CD4-positive, alpha-beta T cell treated with Interleukin-17A for 1 hour (primary cell): ENCODE measurements around the gene LRFN2.
A peak's percentile ranks its signal among the peaks of the same experiment; 100 is the strongest.

Experiments used
- DNase-seq: peaks from one replicate; pipeline ENCODE4 v3.0.0-alpha.2; 2020

Gene LRFN2

DNA sequence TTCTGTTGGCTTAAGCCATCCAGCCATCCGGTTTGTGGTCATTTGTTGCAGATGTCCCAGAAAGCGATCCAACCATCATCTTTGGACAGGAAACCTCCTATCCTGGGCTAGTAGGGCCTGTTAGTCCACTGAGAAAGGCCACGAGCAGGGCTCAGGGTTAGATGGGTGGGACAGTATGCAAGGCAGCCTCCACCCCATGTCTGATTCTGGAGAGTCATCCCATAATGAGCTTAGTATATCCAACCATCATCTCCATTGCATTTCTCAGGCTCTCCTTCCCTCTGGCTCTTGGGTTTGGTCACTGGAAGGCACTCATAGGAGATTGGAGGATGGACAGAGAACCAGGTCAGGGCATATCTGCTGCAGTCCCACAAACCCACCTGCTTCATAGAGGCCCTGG lies 117.8 kb downstream of the LRFN2 start:
- no peak for DNase-seq

- DNase-seq, result no peak
These were observed 120.1 kb downstream of the LRFN2 start for GRCh38 chr6:40466986-40467539.

DNA sequence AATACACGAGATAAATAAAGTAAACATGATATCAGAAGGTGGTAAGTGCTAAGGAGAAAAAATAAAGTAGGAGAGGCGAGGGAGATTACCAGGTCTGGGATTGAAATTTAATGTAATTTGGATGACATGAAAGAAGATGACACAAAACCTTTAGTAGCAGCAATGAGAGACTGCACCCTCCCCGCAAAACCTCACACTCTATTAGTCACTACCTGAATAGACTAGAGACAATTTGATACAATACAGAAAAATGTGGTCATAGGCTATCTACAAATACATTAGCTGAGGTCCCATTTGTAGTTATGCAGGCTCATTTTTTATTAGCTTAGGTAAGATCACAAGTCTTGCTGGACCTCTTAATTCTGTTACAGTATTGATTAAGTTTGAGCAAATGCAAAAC lies 125.5 kb downstream of the LRFN2 start:
- DNase-seq, result no peak

DNA sequence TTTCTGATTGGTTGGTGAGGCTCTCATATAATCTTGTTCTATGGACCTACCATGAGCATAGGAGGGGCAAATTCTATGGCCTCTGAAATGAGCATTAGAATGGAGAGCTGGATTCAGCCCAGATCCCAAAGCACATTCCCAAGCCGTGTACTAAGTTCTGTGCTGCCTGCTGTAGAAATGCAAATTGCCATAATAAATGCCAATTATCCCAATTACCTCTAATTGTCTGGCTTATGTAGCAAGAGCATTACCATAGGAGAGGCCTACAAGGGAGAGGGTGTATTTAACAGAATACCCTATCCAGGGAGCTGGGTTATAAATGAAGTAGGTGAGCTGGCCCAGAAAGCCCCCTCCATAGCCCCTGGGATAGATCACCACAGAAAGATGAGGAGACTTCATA lies 126.8 kb downstream of the LRFN2 start:
- no peak for DNase-seq

- DNase-seq, result no peak
These were observed 129.9 kb downstream of the LRFN2 start for GRCh38 chr6:40457261-40457660.

DNA sequence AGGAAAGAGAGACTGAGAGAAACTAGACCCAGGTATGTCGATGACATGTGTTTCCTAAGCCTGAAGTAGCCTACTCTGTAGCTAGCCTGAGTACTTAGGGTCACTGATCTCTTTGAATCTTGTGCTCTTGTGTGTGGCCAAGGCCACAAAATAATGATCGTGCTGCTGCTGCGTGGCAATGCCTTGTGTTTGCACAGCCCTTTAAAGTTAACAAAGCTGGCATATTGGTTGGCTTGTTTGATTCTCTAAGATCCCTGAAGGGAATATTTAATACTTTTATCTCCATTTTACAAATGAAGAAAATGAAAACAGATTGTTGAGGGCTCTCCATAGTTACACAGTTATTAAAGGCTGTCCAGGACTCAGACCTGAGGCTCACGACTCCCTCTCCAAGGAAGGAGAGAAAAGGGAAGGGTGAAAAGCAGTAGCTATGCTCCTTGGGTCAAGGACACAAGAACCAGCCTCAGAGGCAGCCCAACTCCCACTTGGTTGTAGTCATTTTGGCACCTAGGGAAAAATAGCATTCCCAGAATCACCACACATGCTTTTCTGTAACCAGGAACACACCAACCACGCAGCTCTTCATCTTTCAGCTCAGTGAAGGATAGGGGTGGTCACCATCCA lies 130.7 kb downstream of the LRFN2 start:
- no peak for DNase-seq

- no peak for DNase-seq
These were observed 131.3 kb downstream of the LRFN2 start for GRCh38 chr6:40455686-40456389.

DNA sequence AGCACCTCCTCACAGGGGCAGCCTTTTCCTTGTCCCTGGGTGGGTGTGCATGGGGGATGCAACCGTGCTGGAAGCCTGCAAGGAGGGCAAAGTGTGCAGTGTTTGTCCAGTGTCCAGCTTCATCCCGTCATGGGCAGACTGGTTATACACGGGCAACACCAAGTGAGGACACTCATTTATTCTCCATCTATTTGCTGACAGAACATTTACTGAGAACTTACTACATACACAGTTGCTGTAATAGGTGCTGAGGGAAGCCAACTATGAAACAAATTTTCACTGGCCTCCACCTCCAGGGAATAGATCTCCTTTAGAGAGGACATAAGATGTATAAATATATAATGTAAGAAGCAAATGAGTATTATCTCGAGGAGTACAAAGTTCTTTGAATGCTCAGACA lies 136.7 kb downstream of the LRFN2 start:
- no peak for DNase-seq

DNA sequence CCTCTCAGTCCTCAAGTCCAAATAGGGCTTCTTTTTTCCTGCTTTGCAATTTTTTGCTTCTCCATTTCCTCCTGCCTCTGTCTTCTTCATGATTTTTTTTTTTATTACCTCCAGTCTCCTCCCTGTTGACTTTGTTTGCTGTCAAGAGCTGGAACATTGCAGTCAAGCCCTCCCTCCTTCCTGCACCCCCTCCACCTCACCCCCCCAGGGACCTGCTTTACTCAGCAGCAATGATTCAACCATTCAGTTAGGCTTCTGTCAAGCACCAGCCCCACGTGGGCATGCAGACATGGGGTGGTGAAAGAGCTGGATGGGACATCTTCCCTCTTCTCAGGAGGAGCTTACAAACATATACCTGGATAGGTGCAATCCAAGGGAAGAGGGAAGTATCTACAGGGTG lies 142.4 kb downstream of the LRFN2 start:
- DNase-seq, result no peak

DNA sequence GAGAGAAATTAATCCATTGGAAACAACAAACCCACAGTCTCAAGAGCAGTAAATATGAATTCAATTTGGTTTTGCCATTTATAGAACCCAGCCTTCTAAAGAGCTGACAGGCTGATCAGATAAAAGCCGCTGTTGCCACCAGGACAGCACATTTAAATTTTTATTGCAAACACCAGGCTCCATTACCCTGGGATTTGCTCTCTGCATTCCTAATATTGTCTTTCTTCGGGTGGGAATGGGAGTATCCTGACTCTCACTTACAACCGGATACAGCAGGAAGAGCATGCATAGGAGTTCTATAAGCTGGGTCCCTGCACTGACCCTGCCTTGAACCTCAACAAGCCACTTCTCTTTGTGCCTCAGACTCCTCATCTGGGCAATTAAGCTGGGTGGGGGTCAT lies 142.9 kb downstream of the LRFN2 start:
- no peak for DNase-seq

DNA sequence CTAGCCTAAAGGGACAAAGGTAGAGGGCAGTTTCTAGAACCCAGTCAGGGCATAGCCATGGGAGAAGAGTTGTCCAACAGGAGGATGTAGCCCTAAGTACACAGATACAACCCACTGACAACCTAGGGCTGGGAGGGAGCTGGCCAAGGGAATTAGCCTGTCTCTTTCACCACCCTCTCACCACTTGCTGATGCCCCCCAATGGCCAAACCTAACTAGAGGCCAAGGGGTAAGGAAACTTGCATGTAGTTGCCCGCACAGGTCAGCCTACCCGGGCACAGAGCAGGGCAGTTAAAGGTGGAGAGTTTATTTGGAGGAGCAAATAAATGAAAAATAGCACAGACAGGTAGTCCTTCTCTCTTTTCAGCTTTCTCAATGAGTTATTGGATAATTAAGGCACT lies 143.3 kb downstream of the LRFN2 start:
- no peak for DNase-seq

GRCh38 chr6:40442591-40442990 lies 144.6 kb downstream of the LRFN2 start:
- no peak for DNase-seq

GRCh38 chr6:40441150-40441549 lies 146.0 kb downstream of the LRFN2 start:
- DNase-seq, result no peak

DNA sequence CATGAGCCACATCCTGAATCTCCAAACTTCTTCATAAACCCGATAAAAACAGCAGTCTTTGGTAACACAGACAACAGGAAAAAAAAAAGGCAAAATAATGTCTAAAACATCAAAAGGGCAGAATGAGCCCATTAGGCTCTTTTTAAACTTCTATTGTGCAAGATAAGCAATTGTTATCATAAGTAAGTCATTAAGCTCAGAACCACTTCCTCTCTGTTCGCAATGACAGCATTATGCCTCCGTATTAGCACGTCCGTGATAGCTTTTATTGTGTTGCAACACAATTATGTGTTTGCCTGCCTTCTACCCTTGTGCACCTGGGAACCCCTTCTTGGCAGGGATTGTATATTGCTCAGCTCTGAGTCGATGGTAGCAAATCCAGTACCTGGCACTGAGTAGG lies 147.1 kb downstream of the LRFN2 start:
- no peak for DNase-seq

DNA sequence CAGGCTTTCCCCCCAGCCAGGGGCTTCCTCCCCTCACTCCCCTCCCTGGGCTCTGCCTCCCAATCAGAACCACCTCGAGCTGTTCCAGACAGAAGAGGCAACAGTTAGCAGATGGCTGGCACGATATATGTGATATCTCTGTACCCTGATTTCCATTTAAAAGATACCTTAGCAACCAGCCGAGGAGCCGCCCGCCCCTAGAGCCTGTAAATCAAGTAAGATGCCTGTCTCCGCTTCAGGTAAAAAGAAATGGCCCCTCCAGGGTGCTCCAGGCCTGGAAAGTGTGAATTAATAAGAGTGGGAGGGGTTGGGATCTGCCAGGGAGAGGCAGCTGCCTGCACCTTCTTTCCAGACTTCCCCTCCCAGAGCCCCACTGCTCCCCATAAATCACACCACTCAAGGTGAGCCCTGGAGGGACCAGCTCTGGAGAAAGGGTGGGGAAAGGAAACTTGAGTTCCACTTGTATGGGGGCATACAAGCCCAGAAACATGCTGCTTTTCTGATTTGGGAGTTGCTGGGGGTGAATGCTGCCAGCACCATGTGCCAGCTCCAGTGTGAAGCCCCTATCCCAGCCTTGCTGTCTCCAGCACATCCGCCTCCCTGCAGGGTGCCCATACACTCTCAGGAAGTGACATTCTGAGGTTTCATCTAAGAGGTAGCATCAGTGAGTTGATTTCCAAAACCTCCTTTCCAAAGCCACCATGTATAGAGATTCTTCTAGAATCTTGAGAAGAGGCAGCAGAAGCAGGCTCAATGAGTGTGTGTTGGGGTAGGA lies 148.0 kb downstream of the LRFN2 start:
- no peak for DNase-seq

- DNase-seq, result no peak
These were observed 148.8 kb downstream of the LRFN2 start for GRCh38 chr6:40438246-40438887.

DNA sequence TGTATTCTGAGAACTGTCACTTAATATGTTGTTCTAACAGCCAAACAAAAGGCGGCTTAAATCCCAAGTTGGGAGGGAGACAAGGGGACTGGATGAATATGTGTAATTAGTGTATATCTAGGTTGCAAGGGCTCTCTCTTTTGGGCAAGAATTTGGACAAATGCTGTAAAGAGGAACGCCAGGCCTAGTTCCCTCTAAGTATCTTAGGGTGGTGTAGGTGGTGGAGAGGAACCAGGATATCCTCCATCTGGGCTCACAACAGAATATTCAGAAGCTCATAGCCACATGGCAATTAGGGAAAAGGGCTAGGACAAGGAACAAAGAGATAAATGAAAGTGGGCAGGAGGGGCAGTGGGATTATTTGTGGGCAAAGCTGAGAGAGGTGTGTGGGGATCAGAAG lies 149.5 kb downstream of the LRFN2 start:
- DNase-seq, result no peak

DNA sequence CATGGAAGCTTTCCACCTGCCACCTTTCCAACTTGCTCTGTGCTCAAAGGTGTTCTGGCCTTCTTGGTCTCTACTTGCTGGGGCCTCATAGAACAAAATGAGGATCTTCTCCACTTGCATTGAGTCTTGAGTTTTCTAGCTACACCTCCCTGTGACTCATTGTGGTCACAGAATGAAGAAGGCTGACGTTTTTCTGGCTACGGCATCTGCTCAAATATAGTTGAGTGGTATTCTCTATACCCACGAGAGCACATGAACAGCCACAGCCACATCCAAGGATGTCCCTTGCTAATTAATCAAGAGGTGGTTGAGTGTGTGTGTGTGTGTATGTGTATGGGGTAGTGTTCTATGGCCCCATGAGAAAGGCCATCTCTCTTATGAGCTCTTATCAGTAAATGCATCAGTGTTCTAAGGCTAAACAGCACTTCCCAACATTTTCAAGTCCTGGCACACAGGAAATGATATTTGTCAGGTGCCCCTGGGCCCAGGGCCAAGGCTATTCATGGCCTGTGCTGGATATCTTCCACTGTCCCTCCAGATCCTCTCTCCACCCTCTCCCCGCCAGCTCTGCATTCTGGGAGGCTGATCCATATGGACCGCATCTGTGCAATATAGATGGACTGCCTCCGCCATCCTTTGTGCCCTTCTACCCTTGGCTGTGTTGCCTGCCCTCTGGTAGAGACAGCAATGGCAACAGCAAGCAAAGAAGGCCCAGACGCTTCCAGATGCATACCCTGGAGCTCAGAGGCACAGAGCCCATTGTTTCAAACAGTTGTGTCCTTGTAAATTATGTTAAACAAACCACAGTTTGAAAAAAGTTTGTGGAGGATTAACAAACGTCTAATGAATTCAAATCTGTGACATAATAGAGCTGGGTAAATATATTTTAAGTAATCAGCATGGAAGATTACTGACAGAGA lies 150.2 kb downstream of the LRFN2 start:
- DNase-seq, result peak; percentile 38

DNA sequence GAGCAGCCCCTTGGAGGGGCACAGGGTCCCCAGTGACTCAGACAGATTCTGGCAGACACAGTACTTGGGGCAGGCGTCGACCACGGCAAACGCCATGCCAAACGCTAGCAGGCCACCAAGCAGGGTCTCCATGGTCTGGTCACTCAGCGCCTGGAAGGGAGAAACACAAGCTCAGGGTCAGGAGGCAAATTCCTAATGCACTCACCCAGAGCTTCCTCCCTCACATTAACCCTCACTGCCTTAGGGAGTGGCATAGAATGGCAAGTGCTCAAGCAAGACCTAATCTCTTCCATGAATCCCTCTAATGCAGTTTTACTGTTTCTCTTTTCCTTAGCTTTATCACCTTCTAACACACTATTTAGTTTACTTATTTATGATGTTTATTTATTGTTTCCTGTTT lies 154.2 kb downstream of the LRFN2 start:
- no peak for DNase-seq

DNA sequence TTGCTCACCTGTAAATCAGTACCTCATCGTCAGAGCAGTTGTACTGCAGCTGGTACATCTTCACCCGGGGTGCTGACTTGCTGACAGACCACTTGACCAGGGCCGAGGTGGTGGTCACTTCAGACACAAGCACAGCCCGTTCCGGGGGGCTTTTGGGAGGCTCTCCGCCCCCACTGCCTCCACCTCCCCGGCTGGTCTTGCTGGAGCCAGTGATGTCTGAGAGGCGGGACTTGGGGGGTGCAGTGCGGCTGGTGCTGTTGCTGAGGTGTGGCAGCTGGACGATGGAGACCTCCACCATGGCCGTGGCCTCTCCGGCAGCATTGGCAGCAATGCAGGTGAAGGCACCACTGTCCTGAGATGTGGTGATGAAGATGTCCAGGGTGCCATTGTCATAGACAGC lies 155.5 kb downstream of the LRFN2 start:
- DNase-seq, result no peak

- no peak for DNase-seq
These were observed 160.0 kb downstream of the LRFN2 start for GRCh38 chr6:40427196-40427595.

GRCh38 chr6:40426346-40427066 lies 160.7 kb downstream of the LRFN2 start:
- DNase-seq, result no peak
